Measurements from ENCODE around the gene CA9.

- TF ChIP-seq CTCF (IDR thresholded peaks at IDR 0.05; ENCODE audit: borderline replicate concordance, extremely low read depth, low read length, poor library complexity, severe bottlenecking) (no peak), EZH2 (IDR thresholded peaks at IDR 0.05; ENCODE audit: borderline replicate concordance, low read depth, low read length, severe bottlenecking) (no peak)
Measured at GRCh38 chr9:35728041-35728971, 54.6 kb downstream of the CA9 start.
